Stimulated activated CD4-positive, alpha-beta T cell treated with anti-CD3 and anti-CD28 coated beads, TNF-alpha, amount 100 ng/mL, for 4 hours (primary cell): ENCODE measurements around the gene NARS2.
"Not testable (repeated sequence)": the region's sequence is repeated elsewhere in the genome, so short reads cannot be mapped to it uniquely, and the experiment has no call there.

ENCODE experiments used
- DNase-seq, 3 experiments: peaks; one replicate each; pipeline ENCODE4 v3.0.0-alpha.2; 2020; ENCODE audit warnings: low read depth in 3 of 3

NARS2 gene, protein sequence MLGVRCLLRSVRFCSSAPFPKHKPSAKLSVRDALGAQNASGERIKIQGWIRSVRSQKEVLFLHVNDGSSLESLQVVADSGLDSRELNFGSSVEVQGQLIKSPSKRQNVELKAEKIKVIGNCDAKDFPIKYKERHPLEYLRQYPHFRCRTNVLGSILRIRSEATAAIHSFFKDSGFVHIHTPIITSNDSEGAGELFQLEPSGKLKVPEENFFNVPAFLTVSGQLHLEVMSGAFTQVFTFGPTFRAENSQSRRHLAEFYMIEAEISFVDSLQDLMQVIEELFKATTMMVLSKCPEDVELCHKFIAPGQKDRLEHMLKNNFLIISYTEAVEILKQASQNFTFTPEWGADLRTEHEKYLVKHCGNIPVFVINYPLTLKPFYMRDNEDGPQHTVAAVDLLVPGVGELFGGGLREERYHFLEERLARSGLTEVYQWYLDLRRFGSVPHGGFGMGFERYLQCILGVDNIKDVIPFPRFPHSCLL

DNA sequence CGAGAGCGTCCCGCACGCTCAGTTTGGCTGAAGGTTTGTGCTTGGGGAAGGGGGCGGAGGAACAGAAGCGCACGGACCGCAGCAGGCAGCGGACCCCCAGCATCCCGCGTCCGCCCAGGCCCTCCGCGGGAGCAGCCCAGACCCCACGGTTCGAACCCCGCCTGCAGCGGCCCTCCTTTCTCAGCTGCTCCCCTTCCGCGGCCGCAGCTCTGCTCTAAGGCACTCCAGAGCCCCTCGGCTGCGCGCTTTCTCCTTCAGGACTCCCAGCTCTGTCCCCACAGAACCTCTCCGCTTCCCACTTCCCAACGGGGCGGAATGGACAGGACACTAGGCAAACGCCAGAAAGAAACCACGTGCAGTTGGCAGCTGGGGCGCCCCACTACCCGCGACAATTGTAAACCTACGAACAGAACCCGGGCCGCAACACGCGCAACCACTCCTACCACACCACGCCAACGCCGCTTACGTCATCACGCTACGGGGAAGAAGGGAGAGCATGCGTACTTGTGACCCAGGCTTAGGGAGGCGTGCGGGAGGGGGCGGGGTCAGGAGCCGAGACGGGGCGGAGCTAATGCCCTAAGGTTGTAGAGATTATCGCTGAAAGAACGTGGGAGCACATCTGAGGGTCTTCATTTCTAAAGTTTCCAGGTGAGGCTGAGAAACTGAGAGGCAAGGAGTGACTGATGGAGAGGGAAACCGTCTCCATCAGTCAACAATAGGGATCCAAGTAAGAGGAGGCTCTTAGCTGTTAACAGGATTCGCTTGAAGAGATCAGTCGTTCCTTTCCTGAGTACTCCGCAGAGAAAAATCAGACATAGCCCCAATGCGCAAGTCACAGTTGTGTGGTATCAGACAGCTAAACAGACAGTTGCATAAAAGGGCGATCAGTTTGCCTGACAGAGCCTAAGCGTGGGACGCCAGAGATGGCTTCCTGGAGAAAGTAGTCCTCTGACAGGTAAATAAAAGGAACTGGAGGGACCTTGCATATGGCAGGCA lies at the start of gene NARS2:
Gene NARS2, minus strand, starts transcription at position 479 of the 996 bp plus-strand sequence. Its CDS starts 376 bp downstream, at position 103.
- DNase-seq: peak; percentile 94 to 98 (median 97)

- no peak for DNase-seq
These were observed 48.0 kb upstream of the NARS2 start for GRCh38 chr11:78622666-78623065.

DNA sequence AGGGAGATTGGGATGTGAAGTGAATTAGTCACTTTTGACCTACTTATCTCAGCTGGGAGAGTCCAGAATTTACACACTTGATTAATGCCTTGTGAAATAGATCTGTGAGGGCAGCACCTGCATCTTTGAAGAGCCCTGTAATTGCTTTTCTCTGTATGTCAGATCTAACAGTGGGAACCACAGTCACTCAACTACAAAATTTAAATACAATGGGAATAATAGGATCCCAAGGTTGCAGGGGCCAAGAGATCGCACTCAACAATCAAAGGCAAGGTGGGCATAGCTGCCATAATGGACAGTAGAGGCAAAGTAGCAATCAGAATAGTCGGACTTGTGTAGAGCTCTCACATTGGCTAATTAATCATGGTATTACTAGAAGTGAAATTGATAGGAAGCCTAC lies 45.5 kb upstream of the NARS2 start:
- DNase-seq: no peak

DNA sequence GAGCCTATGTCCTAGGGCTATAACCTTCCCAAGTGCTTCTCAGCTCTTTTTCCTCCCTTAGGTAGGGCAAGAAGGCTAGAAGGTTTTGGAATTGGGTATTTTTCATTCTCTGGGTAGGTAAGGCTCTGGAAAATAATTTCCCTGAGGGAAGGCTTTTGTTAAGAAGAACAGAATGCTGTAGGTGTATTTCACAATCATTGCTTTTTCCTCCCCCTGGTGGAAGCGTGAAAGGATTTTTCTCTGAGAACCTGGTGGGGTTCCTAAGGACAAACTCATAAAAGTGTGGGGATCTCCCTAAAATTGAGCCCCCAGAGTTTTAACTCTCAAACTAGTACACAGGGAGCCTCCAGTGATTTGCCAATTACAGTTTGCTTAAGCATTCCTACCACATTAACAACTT lies 41.1 kb upstream of the NARS2 start:
- no peak for DNase-seq

GRCh38 chr11:78613378-78613813 lies 38.7 kb upstream of the NARS2 start:
- no peak for DNase-seq

- DNase-seq: no peak
These were observed 38.2 kb upstream of the NARS2 start for GRCh38 chr11:78612721-78613377.

- not testable (repeated sequence) for DNase-seq
These were observed 34.7 kb upstream of the NARS2 start for GRCh38 chr11:78609321-78609720.

DNA sequence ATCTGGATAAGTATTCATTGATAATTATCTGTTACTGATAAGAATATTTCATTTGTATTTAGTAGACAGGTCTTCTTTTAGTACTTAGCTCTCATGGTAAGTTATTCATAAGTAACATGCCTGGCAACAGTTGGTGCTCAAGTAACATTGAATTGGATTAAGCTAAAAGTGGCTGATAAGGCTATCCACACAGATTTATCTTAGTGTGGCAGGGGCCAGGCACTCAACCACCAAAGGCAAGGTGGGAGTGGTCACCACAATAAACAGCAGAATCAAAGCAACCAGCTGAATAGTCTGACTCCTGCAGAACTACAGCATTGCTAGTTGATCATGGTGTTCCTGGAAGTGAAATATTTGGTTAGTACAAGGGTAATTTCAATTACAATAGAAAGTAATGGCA lies 33.0 kb upstream of the NARS2 start:
- DNase-seq: no peak

DNA sequence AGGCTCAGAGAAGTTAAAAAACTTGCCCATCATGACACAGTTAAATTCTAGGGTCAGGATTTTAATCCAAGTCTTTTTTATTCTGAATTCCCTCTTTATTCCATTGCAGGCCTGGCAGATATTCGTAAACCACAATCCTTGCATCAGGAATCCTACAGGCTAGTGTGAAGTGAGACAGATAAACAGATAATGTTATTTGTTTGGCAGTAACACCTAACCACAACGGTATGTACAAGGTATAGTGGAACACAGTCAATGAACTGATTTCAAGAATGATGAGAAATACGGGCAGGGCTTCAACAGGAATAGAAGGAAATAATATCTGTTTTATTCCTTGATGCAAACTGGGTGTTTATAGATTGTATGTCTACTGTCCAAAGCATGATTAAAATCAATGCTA lies 32.0 kb upstream of the NARS2 start:
- no peak for DNase-seq

- no peak for DNase-seq
These were observed 30.6 kb upstream of the NARS2 start for GRCh38 chr11:78605296-78605695.

- no peak for DNase-seq
These were observed 29.1 kb upstream of the NARS2 start for GRCh38 chr11:78603792-78604191.

GRCh38 chr11:78602771-78603170 lies 28.1 kb upstream of the NARS2 start:
- not testable (repeated sequence) for DNase-seq

DNA sequence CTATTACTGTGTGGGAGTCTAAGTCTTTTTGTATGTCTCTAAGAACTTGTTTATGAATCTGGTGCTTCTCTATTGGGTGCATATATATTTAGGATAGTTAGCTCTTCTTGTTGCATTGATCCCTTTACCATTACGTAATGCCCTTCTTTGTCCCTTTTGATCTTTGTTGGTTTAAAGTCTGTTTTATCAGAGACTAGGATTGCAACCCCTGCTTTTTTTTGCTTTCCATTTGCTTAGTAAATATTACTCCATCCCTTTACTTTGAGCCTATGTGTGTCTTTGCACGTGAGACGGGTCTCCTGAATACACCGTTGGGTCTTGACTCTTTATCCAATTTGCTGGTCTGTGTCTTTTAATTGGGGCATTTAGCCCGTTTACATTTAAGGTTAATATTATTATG lies 26.4 kb upstream of the NARS2 start:
- DNase-seq: not testable (repeated sequence)

GRCh38 chr11:78597579-78597978 lies 22.9 kb upstream of the NARS2 start:
- not testable (repeated sequence) for DNase-seq

DNA sequence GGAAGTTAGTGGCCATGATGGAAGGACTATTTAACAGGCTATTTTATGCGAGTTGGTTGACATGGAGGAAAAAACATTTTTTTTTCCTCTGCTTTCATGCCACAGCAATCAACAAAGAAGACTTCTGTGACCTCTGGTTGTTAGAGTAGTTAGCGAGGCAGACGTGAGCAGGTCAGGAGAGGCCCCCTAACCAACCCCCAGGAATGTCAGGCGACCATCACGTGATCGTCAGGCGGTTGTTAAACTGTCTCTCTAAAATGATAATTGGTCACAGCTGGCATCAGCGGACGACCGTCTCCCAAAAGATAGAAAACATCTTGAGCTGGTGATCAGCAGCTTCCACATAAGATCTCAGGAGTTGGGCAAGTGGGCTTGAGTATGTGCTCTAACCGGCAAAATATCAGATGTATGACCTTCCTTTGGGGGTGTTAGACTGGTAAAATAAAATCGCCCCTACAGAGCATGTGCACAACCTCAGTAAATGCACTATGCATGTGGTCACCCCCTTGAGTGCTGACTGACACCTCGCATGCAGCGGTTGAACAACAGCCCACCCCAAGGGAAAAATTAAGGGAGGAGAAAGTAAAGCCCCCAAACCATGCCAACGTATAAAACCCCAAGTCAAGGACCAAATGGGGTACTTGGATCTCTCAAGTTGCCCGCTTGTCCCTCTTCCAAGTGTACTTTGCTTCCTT lies 20.9 kb upstream of the NARS2 start:
- DNase-seq: no peak

DNA sequence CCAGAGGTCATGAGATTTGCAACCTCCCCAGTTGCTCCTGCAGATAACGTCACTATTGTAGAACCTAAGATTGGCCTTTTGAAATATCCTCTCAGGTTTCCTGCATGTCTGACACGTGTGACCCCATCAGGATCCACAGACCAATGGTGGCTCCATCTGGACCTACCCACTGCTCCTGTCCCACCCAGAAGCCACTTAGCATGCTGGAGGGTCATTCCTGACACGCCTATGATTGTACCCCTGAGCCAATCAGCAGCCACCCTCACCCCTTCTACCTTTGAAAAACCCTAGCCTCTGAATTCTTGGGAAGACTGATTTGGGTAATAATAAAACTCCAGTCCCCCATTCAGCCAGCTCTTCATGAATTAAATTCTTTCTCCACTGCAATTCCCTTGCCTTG lies 20.1 kb upstream of the NARS2 start:
- no peak for DNase-seq

- no peak for DNase-seq
These were observed 13.9 kb upstream of the NARS2 start for GRCh38 chr11:78588517-78588916.

DNA sequence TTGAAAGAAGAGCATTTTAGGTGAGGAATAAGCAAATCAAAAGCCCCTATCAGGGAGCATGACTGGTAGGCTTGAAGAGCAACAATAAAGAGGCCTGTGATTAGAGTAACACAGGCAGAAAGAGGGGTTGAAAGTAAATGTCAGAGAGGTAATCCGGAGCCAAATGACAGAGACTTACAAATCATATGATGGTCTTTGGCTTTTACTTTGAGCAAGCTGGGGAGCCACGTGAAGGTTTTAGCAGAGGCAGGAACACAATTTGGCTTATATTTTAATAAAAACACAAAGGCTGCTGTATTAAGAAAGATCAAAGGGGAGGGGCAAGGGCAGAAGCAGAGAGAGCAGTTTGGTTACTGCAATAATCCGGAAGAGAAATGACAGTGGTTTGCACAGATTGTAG lies 12.8 kb upstream of the NARS2 start:
- no peak for DNase-seq

DNA sequence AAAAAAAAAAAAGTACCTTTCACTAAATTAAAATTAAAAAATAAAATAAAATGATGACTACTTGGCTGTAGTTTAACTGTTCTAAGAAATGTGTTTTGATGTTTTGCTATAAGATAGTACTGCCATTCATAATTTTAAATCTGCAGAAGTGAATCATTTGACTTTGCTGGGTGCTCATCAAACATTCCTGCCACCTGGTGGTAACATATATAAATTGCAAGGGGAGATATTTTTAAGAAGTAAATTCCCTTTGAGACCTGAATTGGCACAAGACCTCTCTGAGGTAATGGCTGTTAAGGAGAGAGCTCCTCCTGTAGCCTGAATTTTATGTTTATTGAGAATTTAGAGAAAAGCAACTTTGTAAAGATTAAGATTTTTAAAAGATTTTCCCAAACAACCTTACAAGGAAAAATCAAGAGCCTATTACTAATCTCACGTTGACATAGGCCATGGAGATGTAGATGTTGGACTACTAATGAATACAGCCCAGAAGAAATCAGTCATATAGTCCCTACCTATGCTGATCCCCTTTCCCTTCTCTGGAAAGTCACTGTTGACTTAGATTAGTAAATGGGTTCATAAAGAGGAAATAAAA lies 11.9 kb upstream of the NARS2 start:
- no peak for DNase-seq

- DNase-seq: no peak
These were observed 9.2 kb upstream of the NARS2 start for GRCh38 chr11:78583889-78584288.

- DNase-seq: no peak
These were observed 2.8 kb upstream of the NARS2 start for GRCh38 chr11:78577495-78577894.
